HepG2 (cell line): ENCODE measurements around the gene C2orf92. TPM values are rescaled to one million over a fixed set of nuclear protein-coding genes. Genes with fewer than 3 reads are reported as not detected.

Source experiments
- ATAD3A ChIP-seq: sonication (generic); formaldehyde crosslinking; IDR thresholded peaks from 2 replicates; pipeline ENCODE4 v1.4.0; 2020; ENCODE audit warnings: missing genetic modification reagents
- CHD2 ChIP-seq: IDR thresholded peaks from 2 replicates; pipeline ENCODE4 v1.6.1; 2011; ENCODE audit warnings: low read depth, low read length, improper control_type of control experiment
- DPF2 ChIP-seq: sonication (generic); formaldehyde crosslinking; IDR thresholded peaks from 2 replicates; pipeline ENCODE4 v1.4.0; 2020; ENCODE audit warnings: mild to moderate bottlenecking, low read depth, missing genetic modification reagents, borderline replicate concordance
- FOSL1 ChIP-seq: sonication (generic); formaldehyde crosslinking; IDR thresholded peaks from 2 replicates; pipeline ENCODE4 v1.9.0; 2021; ENCODE audit warnings: missing genetic modification reagents, borderline replicate concordance
- HCFC1 ChIP-seq: fragments of 150-350 bp; IDR thresholded peaks from 2 replicates; pipeline ENCODE4 v1.6.1; 2014; ENCODE audit warnings: low read depth, low read length
- HDAC2 ChIP-seq: sonication (generic); formaldehyde crosslinking; IDR thresholded peaks from 2 replicates; pipeline ENCODE4 v1.4.0; 2020; ENCODE audit warnings: missing genetic modification reagents
- JUN ChIP-seq: sonication (generic); formaldehyde crosslinking; IDR thresholded peaks from 2 replicates; pipeline ENCODE4 v1.4.0; 2020; ENCODE audit warnings: mild to moderate bottlenecking, missing genetic modification reagents
- MAX ChIP-seq: IDR thresholded peaks from 2 replicates; pipeline ENCODE4 v1.6.1; 2012; ENCODE audit warnings: inconsistent platforms
- NFRKB ChIP-seq: fragments of 450-650 bp; IDR thresholded peaks from 2 replicates; pipeline ENCODE4 v1.6.1; 2017
- POLR2AphosphoS2 ChIP-seq: IDR thresholded peaks from 2 replicates; pipeline ENCODE4 v1.6.1; 2011; ENCODE audit warnings: low read depth, low read length, improper control_type of control experiment
- POLR2G ChIP-seq: fragments of 200-400 bp; formaldehyde crosslinking; IDR thresholded peaks from 2 replicates; pipeline ENCODE4 v1.6.1; 2018; ENCODE audit warnings: mild to moderate bottlenecking, low read depth, low read length, moderate library complexity
- REXO4 ChIP-seq: sonication (generic); formaldehyde crosslinking; IDR thresholded peaks from 2 replicates; pipeline ENCODE4 v1.8.0; 2022; ENCODE audit warnings: missing genetic modification reagents, mild to moderate bottlenecking, borderline replicate concordance
- RFX5 ChIP-seq: IDR thresholded peaks from 2 replicates; pipeline ENCODE4 v1.6.1; 2011; ENCODE audit warnings: low read depth, low read length, improper control_type of control experiment
- SOX5 ChIP-seq: IDR thresholded peaks from 2 replicates; pipeline ENCODE4 v1.6.1; 2016; ENCODE audit warnings: borderline replicate concordance
- SRY ChIP-seq: sonication (generic); formaldehyde crosslinking; IDR thresholded peaks from 2 replicates; pipeline ENCODE4 v1.8.0; 2022; ENCODE audit warnings: mild to moderate bottlenecking, missing genetic modification reagents
- TARDBP ChIP-seq: sonication (generic); formaldehyde crosslinking; IDR thresholded peaks from 2 replicates; pipeline ENCODE4 v1.8.0; 2022; ENCODE audit warnings: mild to moderate bottlenecking, missing genetic modification reagents
- ZBTB34 ChIP-seq: sonication (generic); formaldehyde crosslinking; IDR thresholded peaks from 2 replicates; pipeline ENCODE4 v1.8.0; 2022; ENCODE audit warnings: mild to moderate bottlenecking, missing genetic modification reagents
- ZFP1 ChIP-seq: IDR thresholded peaks from 2 replicates; pipeline ENCODE4 v1.6.1; 2016
- ZMYM2 ChIP-seq: sonication (generic); formaldehyde crosslinking; IDR thresholded peaks from 2 replicates; pipeline ENCODE4 v1.8.0; 2022; ENCODE audit warnings: mild to moderate bottlenecking, missing genetic modification reagents
- ZNF354B ChIP-seq: sonication (generic); formaldehyde crosslinking; IDR thresholded peaks from 2 replicates; pipeline ENCODE4 v1.8.0; 2022; ENCODE audit warnings: mild to moderate bottlenecking, missing genetic modification reagents
- ZNF431 ChIP-seq: sonication (generic); formaldehyde crosslinking; IDR thresholded peaks from 2 replicates; pipeline ENCODE4 v1.9.0; 2022; ENCODE audit warnings: missing genetic modification reagents, low read depth, mild to moderate bottlenecking, borderline replicate concordance
- ZNF589 ChIP-seq: sonication (generic); formaldehyde crosslinking; conservative IDR thresholded peaks from 2 replicates; pipeline ENCODE4 v1.8.0; 2022; ENCODE audit warnings: mild to moderate bottlenecking, moderate library complexity, missing genetic modification reagents
- ZNF773 ChIP-seq: sonication (generic); formaldehyde crosslinking; IDR thresholded peaks from 2 replicates; pipeline ENCODE4 v1.4.0; 2020; ENCODE audit warnings: missing genetic modification reagents, borderline replicate concordance
- ZNF841 ChIP-seq: sonication (generic); formaldehyde crosslinking; IDR thresholded peaks from 2 replicates; pipeline ENCODE4 v1.8.1; 2023; ENCODE audit warnings: missing genetic modification reagents, borderline replicate concordance
- ZNF878 ChIP-seq: sonication (generic); formaldehyde crosslinking; IDR thresholded peaks from 2 replicates; pipeline ENCODE4 v1.8.1; 2023; ENCODE audit warnings: mild to moderate bottlenecking, missing genetic modification reagents, moderate library complexity
- polyA plus RNA-seq, 8 experiments: library from polyadenylated mRNA; depleted of rRNA in 3 of 8; stranded (reverse) in 7 of 8; unstranded in 1 of 8; fragments of >200 nt; fragmentation: Illumina TruSeq in 4 of 8; extraction: Trizol in 4 of 8; gene quantifications; 2 replicates each; pipeline versions ENCODE4 v1.2.1 to v1.2.3, GENCODE V29; 2011 to 2016; ENCODE audit warnings: low read depth in 4 of 8, missing spikeins in 1 of 8, mixed read lengths in 1 of 8; ENCODE audit not compliant: insufficient read depth in 1 of 8
- total RNA-seq, 5 experiments: library from RNA; depleted of rRNA; stranded (reverse); fragments of >200 nt; fragmentation: Illumina TruSeq; extraction: Trizol; gene quantifications; 2 replicates each; pipeline ENCODE4 v1.2.3, GENCODE V29; 2016; ENCODE audit warnings: low read depth in 1 of 5
- TF ChIP-seq, protein P1 (sequence below): sonication (generic); formaldehyde crosslinking; IDR thresholded peaks from 2 replicates; pipeline ENCODE4 v1.8.1; 2023; ENCODE audit warnings: mild to moderate bottlenecking, missing genetic modification reagents, borderline replicate concordance
- TF ChIP-seq, protein P2 (sequence below): IDR thresholded peaks from 2 replicates; pipeline ENCODE4 v1.6.1; 2016; ENCODE audit warnings: low read depth, missing genetic modification reagents, missing compliant biosample characterization

The C2orf92 gene
- total and polyA plus RNA-seq, 2 of the 13 experiments (the other 11 are each of a cell fraction or from before 2014, with no cell fraction given): 4.9 to 5.0 TPM

DNA sequence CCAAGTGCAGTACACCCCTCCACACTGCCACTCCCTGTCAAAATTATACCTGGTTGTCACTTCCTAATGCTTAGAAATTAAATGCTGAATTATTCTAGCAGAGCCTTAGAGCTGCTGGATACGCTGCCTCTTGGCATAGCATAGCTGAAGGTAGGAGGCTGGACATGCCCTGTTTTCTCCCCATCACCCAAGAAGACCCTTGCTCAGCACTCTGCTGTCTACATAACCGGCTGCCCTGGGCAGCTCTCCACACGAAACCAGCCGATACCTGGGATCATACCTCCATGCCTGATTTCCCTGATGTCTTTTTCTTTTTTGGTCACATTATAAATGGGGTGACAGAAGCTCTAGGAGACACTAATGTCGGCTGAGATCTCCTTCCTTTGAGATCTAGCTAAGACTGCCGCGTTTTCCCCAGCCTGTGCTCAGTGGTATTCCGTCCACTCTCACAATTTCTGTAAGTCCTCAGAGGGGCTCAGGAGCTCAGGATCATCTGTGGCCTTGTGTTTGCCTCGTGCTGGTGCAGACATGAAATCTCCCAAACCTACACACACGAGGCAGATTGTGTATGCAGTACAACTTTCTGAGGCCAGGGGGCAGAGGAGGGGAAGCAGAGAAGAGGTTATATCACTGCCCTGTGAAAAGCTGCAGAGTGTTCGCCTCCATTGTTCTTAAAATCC is 30.4 kb downstream of the C2orf92 start (continued):
- TF ChIP-seq, protein P1, sequence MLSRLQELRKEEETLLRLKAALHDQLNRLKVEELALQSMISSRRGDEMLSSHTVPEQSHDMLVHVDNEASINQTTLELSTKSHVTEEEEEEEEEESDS (CRISPR knock-in tag): no peak
- TF ChIP-seq ZNF841 (CRISPR knock-in tag): no peak
- TF ChIP-seq RFX5: 0 out of 2 replicates have a peak, but pooled peaks have one; percentile 20
- no peak for TF ChIP-seq POLR2G
- TF ChIP-seq FOSL1 (CRISPR knock-in tag): no peak
- no peak for TF ChIP-seq ZNF878 (CRISPR knock-in tag)
- TF ChIP-seq HDAC2 (CRISPR knock-in tag): no peak
- TF ChIP-seq CHD2: no peak
- TF ChIP-seq ZNF773 (CRISPR knock-in tag): no peak
- TF ChIP-seq HCFC1: no peak
- peak; percentile 89 for TF ChIP-seq MAX
- TF ChIP-seq JUN (CRISPR knock-in tag): no peak
- no peak for TF ChIP-seq ZNF589
- no peak for TF ChIP-seq ZMYM2 (CRISPR knock-in tag)
- TF ChIP-seq DPF2 (CRISPR knock-in tag): no peak
- no peak for TF ChIP-seq REXO4
- no peak for TF ChIP-seq NFRKB
- no peak for TF ChIP-seq ZBTB34 (CRISPR knock-in tag)
- TF ChIP-seq ZFP1 (CRISPR knock-in tag): no peak
- TF ChIP-seq ATAD3A (CRISPR knock-in tag): no peak
- TF ChIP-seq, protein P2, sequence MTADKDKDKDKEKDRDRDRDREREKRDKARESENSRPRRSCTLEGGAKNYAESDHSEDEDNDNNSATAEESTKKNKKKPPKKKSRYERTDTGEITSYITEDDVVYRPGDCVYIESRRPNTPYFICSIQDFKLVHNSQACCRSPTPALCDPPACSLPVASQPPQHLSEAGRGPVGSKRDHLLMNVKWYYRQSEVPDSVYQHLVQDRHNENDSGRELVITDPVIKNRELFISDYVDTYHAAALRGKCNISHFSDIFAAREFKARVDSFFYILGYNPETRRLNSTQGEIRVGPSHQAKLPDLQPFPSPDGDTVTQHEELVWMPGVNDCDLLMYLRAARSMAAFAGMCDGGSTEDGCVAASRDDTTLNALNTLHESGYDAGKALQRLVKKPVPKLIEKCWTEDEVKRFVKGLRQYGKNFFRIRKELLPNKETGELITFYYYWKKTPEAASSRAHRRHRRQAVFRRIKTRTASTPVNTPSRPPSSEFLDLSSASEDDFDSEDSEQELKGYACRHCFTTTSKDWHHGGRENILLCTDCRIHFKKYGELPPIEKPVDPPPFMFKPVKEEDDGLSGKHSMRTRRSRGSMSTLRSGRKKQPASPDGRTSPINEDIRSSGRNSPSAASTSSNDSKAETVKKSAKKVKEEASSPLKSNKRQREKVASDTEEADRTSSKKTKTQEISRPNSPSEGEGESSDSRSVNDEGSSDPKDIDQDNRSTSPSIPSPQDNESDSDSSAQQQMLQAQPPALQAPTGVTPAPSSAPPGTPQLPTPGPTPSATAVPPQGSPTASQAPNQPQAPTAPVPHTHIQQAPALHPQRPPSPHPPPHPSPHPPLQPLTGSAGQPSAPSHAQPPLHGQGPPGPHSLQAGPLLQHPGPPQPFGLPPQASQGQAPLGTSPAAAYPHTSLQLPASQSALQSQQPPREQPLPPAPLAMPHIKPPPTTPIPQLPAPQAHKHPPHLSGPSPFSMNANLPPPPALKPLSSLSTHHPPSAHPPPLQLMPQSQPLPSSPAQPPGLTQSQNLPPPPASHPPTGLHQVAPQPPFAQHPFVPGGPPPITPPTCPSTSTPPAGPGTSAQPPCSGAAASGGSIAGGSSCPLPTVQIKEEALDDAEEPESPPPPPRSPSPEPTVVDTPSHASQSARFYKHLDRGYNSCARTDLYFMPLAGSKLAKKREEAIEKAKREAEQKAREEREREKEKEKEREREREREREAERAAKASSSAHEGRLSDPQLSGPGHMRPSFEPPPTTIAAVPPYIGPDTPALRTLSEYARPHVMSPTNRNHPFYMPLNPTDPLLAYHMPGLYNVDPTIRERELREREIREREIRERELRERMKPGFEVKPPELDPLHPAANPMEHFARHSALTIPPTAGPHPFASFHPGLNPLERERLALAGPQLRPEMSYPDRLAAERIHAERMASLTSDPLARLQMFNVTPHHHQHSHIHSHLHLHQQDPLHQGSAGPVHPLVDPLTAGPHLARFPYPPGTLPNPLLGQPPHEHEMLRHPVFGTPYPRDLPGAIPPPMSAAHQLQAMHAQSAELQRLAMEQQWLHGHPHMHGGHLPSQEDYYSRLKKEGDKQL (CRISPR knock-in tag): no peak; the same call in 1 of the 2 replicates
- no peak for TF ChIP-seq TARDBP (CRISPR knock-in tag)
- TF ChIP-seq SRY (CRISPR knock-in tag): no peak
- no peak for TF ChIP-seq ZNF431 (CRISPR knock-in tag)
- no peak for TF ChIP-seq SOX5 (CRISPR knock-in tag)
- TF ChIP-seq ZNF354B (CRISPR knock-in tag): no peak
- no peak for TF ChIP-seq POLR2AphosphoS2
